Subcutaneous adipose tissue (tissue), 4 donors: ENCODE results near the gene NKD2. TPM values are rescaled to one million over a fixed set of nuclear protein-coding genes. Genes with fewer than 3 reads are reported as not detected.

Source experiments
- CTCF ChIP-seq: fragments of 450-650 bp; IDR thresholded peaks from one replicate; pipeline ENCODE4 v1.5.1; 2016; ENCODE audit warnings: low read depth, mild to moderate bottlenecking, control low read depth, antibody characterized with exemption, moderate library complexity
- total RNA-seq, 4 donors: library from RNA; depleted of rRNA; stranded (reverse); fragments of >200 nt; gene quantifications; one replicate each; pipeline ENCODE4 v1.1.0, GENCODE V29; 2016

NKD2 gene
- total RNA-seq, 4 donors from 2014 or later: 1.1 TPM; not detected in 3

- TF ChIP-seq CTCF: no peak
Measured at GRCh38 chr5:1039210-1039548, 30.6 kb downstream of the NKD2 start.

- TF ChIP-seq CTCF: no peak
Measured at GRCh38 chr5:1039706-1040260, 31.2 kb downstream of the NKD2 start.

- no peak for TF ChIP-seq CTCF
Measured at GRCh38 chr5:1040571-1040970, 32.0 kb downstream of the NKD2 start.

DNA sequence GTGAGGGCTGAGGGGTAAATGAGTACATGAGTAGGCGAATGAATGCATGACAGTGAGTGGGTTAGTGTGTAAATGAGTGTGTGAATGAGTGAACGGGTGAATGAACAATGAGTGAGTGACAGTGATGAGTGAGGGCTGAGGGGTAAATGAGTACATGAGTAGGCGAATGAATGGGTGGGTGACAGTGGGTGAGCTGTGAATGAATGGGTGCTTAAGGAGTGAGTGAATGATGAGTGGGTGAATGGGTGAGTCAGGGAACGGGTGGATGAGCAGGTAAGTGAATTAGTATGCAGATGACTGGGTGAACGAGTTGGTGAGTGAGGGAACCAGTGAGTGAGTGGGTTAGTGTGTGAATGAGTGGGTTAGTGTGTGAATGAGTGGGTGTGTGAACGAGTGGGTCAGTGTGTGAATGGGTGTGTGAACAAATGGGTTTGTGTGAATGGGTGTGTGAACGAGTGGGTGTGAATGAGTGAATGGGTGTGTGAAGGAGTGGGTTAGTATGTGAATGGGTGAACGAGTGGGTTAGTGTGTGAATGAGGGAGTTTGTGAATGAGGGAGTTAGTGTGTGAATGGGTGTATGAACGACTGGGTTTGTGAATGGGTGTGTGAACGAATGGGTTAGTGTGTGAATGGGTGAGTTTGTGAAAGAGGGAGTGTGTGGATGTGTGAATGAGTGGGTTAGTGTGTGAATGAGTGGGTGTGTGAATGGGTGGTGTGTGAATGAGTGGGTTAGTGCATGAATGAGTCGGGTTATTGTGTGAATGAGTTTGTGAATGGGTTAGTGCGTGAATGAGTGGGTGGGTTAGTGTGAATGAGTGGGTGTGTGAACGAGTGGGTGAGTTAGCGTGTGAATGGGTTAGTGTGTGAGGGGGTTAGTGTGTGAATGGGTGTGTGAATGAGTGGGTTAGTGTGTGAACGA, 32.9 kb downstream of the NKD2 start:
- TF ChIP-seq CTCF: no peak

- no peak for TF ChIP-seq CTCF
Measured at GRCh38 chr5:1042626-1043025, 34.0 kb downstream of the NKD2 start.

DNA sequence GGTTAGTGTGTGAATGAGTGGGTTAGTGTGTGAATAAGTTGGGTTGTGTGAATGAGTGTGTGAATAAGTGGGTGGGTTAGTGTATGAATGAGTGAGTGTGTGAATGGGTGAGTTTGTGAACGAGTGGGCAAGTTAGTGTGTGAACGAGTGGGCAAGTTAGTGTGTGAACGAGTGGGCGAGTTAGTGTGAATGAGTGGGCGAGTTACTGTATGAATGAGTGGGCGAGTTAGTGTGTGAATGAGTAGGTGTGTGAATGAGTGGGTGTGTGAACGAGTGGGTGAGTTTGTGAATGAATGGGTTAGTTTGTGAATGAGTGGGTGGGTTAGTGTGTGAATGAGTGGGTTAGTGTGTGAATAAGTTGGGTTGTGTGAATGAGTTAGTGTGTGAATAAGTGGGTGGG, 34.7 kb downstream of the NKD2 start:
- no peak for TF ChIP-seq CTCF

DNA sequence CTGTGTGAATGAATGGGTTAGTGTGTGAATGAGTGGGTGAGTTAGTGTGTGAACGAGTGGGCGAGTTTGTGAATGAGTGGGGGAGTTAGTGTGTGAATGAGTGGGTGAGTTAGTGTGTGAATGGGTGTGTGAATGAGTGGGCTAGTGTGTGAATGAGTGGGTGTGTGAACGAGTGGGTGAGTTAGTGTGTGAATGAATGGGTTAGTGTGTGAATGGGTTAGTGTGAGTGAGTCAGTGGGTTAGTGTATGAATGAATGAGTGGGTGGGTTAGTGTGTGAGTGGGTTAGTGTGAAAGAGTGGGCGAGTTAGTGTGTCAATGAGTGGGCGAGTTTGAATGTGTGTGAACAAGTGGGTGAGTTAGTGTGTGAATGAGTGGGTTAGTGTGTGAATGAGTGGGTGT, 35.5 kb downstream of the NKD2 start:
- TF ChIP-seq CTCF: no peak
